HEK293 (cell line): ENCODE measurements around the gene LMAN2L.

Experiments
- BCL11A ChIP-seq: fragments of 450-650 bp; formaldehyde crosslinking; IDR thresholded peaks from 2 replicates; pipeline ENCODE4 v1.5.1; 2016; ENCODE audit warnings: low read depth, missing biosample characterization, missing genetic modification characterization
- KLF1 ChIP-seq: fragments of 450-650 bp; formaldehyde crosslinking; IDR thresholded peaks from 2 replicates; pipeline ENCODE4 v1.5.1; 2016; ENCODE audit warnings: missing biosample characterization, missing genetic modification characterization
- ZNF10 ChIP-seq: fragments of 450-650 bp; formaldehyde crosslinking; IDR thresholded peaks from 2 replicates; pipeline ENCODE4 v1.5.1; 2017; ENCODE audit warnings: missing biosample characterization, missing genetic modification characterization
- ZNF768 ChIP-seq: fragments of 450-650 bp; formaldehyde crosslinking; IDR thresholded peaks from 2 replicates; pipeline ENCODE4 v1.5.1; 2018; ENCODE audit warnings: missing biosample characterization, mild to moderate bottlenecking, missing genetic modification characterization
- TF ChIP-seq, protein P1 (sequence below): fragments of 450-650 bp; formaldehyde crosslinking; IDR thresholded peaks from 2 replicates; pipeline ENCODE4 v1.5.1; 2016; ENCODE audit warnings: missing biosample characterization, missing genetic modification characterization, low read depth
- TF ChIP-seq, protein P2 (sequence below): fragments of 450-650 bp; formaldehyde crosslinking; IDR thresholded peaks from 2 replicates; pipeline ENCODE4 v1.5.1; 2016; ENCODE audit warnings: missing biosample characterization, missing genetic modification characterization

DNA sequence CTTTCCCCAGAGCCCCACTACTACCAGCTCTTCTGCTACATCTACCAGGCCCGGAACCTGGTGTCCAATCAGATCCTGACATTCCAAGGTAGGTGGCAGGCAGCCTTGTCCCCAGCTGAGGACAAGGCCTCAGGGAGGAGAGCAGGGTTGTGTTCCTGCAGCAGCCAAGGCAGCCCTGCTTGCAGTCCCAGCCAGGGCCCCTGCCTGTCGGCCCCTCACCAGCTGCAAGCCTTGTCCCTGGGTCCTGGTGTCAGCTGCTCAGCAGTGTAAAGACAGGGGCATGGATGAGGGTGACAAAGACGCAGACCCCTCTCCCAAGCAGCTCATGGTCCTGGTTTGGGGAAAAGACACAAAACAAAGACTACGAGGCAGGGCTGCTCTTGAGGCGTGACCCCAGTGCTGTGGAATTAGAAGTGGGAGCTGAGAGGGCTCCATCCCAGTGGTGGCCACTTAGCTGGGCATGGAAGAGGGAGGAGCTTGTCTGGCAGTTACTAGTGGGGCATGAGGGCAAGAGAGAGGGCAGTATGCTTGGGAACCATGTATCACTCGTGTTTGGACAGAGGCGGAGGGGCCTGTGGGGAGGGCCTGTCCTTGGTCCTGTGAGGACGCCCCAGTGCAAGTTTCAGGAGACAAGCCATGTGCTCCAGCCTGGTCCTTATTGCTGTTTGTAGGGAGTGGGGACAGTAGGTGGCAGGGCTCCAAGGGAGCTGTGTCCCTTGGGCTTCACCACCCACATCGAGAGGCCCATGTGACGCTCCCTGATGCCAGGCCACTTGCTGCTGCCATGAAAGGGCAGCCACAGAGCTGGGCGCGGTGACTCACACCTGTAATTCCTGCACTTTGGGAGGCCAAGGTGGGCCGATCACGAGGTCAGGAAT, 47.5 kb downstream of the LMAN2L start:
- TF ChIP-seq, protein P1, sequence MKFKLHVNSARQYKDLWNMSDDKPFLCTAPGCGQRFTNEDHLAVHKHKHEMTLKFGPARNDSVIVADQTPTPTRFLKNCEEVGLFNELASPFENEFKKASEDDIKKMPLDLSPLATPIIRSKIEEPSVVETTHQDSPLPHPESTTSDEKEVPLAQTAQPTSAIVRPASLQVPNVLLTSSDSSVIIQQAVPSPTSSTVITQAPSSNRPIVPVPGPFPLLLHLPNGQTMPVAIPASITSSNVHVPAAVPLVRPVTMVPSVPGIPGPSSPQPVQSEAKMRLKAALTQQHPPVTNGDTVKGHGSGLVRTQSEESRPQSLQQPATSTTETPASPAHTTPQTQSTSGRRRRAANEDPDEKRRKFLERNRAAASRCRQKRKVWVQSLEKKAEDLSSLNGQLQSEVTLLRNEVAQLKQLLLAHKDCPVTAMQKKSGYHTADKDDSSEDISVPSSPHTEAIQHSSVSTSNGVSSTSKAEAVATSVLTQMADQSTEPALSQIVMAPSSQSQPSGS (tag by site-specific recombination) = no peak
- TF ChIP-seq, protein P2, sequence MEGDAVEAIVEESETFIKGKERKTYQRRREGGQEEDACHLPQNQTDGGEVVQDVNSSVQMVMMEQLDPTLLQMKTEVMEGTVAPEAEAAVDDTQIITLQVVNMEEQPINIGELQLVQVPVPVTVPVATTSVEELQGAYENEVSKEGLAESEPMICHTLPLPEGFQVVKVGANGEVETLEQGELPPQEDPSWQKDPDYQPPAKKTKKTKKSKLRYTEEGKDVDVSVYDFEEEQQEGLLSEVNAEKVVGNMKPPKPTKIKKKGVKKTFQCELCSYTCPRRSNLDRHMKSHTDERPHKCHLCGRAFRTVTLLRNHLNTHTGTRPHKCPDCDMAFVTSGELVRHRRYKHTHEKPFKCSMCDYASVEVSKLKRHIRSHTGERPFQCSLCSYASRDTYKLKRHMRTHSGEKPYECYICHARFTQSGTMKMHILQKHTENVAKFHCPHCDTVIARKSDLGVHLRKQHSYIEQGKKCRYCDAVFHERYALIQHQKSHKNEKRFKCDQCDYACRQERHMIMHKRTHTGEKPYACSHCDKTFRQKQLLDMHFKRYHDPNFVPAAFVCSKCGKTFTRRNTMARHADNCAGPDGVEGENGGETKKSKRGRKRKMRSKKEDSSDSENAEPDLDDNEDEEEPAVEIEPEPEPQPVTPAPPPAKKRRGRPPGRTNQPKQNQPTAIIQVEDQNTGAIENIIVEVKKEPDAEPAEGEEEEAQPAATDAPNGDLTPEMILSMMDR = no peak
- TF ChIP-seq KLF1 (tag by site-specific recombination) (no peak), ZNF10 (tag by site-specific recombination) (no peak), ZNF768 (tag by site-specific recombination) (no peak), BCL11A (no peak)
